Measurements from ENCODE around the gene MMP17. TPM values are rescaled to one million over a fixed set of nuclear protein-coding genes. Genes with fewer than 3 reads are reported as not detected.

MMP17 gene
- total RNA-seq, 4 donors from 2014 or later = 2.6 to 23.6 (median 12.4) TPM

DNA sequence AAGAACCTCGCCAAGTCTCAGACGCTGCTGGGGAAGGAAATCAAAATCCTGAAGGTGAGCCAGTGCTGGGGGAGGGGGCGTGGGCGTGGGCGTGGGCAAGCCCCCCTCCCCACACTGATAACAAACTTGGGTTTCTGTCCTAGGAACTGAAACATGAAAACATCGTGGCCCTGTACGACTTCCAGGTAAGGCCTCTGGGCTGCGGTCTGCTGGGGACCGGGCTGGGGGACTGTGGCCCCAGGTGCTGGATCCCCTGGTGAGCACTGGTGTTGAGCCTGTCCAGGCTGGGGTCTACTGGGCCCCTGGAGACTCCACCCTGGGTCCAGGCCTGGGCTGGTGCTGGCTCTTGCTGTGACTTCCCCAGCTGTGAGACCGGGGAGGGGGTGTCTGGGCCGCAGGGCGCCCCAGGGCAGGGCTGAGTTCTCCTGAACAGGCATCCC, 67.5 kb downstream of the MMP17 start:
- H3K36me3 ChIP-seq = no peaks in the 10 kb centered on the region
- H3K27ac ChIP-seq = peak overlapping the region; percentile 93 to 98 (median 94)
- TF ChIP-seq POLR2A (IDR thresholded peaks at IDR 0.05) = no peak
- no peak for TF ChIP-seq POLR2AphosphoS5 (IDR thresholded peaks at IDR 0.05)
- TF ChIP-seq EP300 (IDR thresholded peaks at IDR 0.05; ENCODE audit: low read depth) = no peak
- no peaks in the 10 kb centered on the region for H3K9me3 ChIP-seq
- WGBS, 2 donors (ENCODE audit: low coverage in 1 of 2) = 0 to 3% methylated on average over 4 to 11 of the region's 12 CpGs
- peak overlapping the region; percentile 60 to 90 (median 76) for H3K4me3 ChIP-seq
- peaks cover 9 to 22% (median 15%) of the 10 kb centered on the region in 4 donors for H3K4me1 ChIP-seq
- intact Hi-C loops (cut with DNase I; ENCODE audit: low total_unique reads) (loop anchor here (1.0 to 2.0 kb wide), 2 partner anchors 33 to 54 kb away; partner anchors contain the start of genes EP400 and PUS1), in situ Hi-C loops (cut with MboI; ENCODE audit: low pct_ligation_motif_present in 1 of 4, low pct_unique_long_range_greater_than_20kb in 1 of 4, low sequenced_read_pairs in 3 of 4) (no loop called here)
- H3K27me3 ChIP-seq = no peaks in the 10 kb centered on the region
- DNase-seq = no peak

- Histone ChIP-seq H3K4me3 (peak overlapping the region; percentile 60 to 90 (median 76)), H3K36me3 (no peaks in the 10 kb centered on the region), H3K9me3 (no peaks in the 10 kb centered on the region), H3K27me3 (no peaks in the 10 kb centered on the region), H3K27ac (peak overlapping the region; percentile 93 to 98 (median 94)), H3K4me1 (peaks cover 9 to 23% (median 15%) of the 10 kb centered on the region in 4 donors)
- DNase-seq = peak; percentile 93
- TF ChIP-seq POLR2AphosphoS5 (IDR thresholded peaks at IDR 0.05) (peak; percentile 90 to 94 (median 90)), POLR2A (IDR thresholded peaks at IDR 0.05) (peak; percentile 95), EP300 (IDR thresholded peaks at IDR 0.05; ENCODE audit: low read depth) (no peak)
- TF ChIP-seq, protein P1, sequence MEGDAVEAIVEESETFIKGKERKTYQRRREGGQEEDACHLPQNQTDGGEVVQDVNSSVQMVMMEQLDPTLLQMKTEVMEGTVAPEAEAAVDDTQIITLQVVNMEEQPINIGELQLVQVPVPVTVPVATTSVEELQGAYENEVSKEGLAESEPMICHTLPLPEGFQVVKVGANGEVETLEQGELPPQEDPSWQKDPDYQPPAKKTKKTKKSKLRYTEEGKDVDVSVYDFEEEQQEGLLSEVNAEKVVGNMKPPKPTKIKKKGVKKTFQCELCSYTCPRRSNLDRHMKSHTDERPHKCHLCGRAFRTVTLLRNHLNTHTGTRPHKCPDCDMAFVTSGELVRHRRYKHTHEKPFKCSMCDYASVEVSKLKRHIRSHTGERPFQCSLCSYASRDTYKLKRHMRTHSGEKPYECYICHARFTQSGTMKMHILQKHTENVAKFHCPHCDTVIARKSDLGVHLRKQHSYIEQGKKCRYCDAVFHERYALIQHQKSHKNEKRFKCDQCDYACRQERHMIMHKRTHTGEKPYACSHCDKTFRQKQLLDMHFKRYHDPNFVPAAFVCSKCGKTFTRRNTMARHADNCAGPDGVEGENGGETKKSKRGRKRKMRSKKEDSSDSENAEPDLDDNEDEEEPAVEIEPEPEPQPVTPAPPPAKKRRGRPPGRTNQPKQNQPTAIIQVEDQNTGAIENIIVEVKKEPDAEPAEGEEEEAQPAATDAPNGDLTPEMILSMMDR (IDR thresholded peaks at IDR 0.05) = no peak
- 9% methylated on average over 7 of the region's 39 CpGs; no CpG with 5 or more reads in 1 of the 2 donors for WGBS, 2 donors (ENCODE audit: low coverage in 1 of 2)
- intact Hi-C loops (cut with DNase I; ENCODE audit: low total_unique reads) = no loop called here
- in situ Hi-C loops (cut with MboI; ENCODE audit: low pct_ligation_motif_present in 1 of 4, low pct_unique_long_range_greater_than_20kb in 1 of 4, low sequenced_read_pairs in 3 of 4) = no loop called here
These were observed 68.1 kb downstream of the MMP17 start for GRCh38 chr12:131896080-131896810.

- H3K27ac ChIP-seq = peak overlapping the region; percentile 93 to 98 (median 94)
- intact Hi-C loops (cut with DNase I; ENCODE audit: low total_unique reads) = no loop called here
- H3K9me3 ChIP-seq = no peaks in the 10 kb centered on the region
- in situ Hi-C loops (cut with MboI; ENCODE audit: low pct_ligation_motif_present in 1 of 4, low pct_unique_long_range_greater_than_20kb in 1 of 4, low sequenced_read_pairs in 3 of 4) = no loop called here
- WGBS, 2 donors (ENCODE audit: low coverage in 1 of 2) = 70% methylated on average over 11 of the region's 14 CpGs; no CpG with 5 or more reads in 1 of the 2 donors
- H3K36me3 ChIP-seq = no peaks in the 10 kb centered on the region
- H3K27me3 ChIP-seq = no peaks in the 10 kb centered on the region
- no peak for DNase-seq
- peaks cover 11 to 29% (median 21%) of the 10 kb centered on the region in 4 donors for H3K4me1 ChIP-seq
- TF ChIP-seq POLR2AphosphoS5 (IDR thresholded peaks at IDR 0.05) (no peak), EP300 (IDR thresholded peaks at IDR 0.05; ENCODE audit: low read depth) (no peak), POLR2A (IDR thresholded peaks at IDR 0.05) (no peak)
- TF ChIP-seq, protein P1 (IDR thresholded peaks at IDR 0.05) = no peak
- H3K4me3 ChIP-seq = peak overlapping the region in 2 of 4 donors; percentile 64 to 89
These were observed 68.6 kb downstream of the MMP17 start for GRCh38 chr12:131896811-131897270.

DNA sequence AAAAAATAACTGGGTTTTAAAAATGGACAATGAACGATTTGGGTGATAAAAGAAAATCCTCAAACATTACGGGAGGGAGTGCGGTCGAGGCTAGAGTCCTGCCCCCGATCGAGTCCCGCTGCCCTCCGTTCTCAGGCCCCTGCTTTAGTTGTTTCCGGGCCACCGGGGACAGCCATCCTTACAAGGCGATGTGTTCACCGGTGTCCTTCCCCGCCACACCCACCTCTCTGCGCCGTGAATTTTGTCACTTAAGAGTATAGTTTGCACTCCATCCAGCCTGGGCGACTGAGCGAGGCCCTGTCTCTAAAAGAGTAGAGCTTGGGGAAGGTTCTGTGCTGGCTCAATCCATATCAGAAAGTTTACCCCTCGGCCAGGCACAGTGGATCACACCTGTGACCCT, 69.1 kb downstream of the MMP17 start:
- H3K4me3 ChIP-seq = no peak overlapping the region
- no peaks in the 10 kb centered on the region for H3K9me3 ChIP-seq
- in situ Hi-C loops (cut with MboI; ENCODE audit: low pct_ligation_motif_present in 1 of 4, low pct_unique_long_range_greater_than_20kb in 1 of 4, low sequenced_read_pairs in 3 of 4) (no loop called here), intact Hi-C loops (cut with DNase I; ENCODE audit: low total_unique reads) (no loop called here)
- peak overlapping the region; percentile 93 to 98 (median 94) for H3K27ac ChIP-seq
- no peaks in the 10 kb centered on the region for H3K36me3 ChIP-seq
- no peaks in the 10 kb centered on the region for H3K27me3 ChIP-seq
- H3K4me1 ChIP-seq = peaks cover 14 to 33% (median 26%) of the 10 kb centered on the region in 4 donors
- no peak for DNase-seq
- WGBS, 2 donors (ENCODE audit: low coverage in 1 of 2) = 90 to 91% methylated on average over 15 to 18 of the region's 18 CpGs
- no peak for TF ChIP-seq POLR2AphosphoS5 (IDR thresholded peaks at IDR 0.05)
- TF ChIP-seq POLR2A (IDR thresholded peaks at IDR 0.05) = no peak

DNA sequence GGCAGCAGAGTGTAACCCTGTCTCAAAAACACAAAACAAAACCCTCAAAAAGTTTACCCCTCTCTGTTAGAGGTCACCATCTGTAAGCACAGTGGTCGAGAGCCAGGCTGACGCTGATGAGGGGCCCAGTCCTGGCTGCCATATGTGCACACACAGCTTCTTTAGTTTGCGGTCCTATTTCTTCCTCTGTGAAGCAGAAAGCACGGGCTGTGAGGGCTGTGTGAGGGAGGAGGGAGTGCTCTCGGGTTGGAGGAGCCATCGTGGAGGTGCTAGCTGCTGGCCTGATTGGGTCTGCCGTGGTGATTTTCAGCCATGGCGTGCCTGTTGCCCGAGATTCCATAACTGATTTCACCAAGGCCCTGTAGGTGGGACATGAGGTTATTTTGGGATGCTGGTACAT, 69.7 kb downstream of the MMP17 start:
- H3K36me3 ChIP-seq = no peaks in the 10 kb centered on the region
- no peak overlapping the region for H3K4me3 ChIP-seq
- intact Hi-C loops (cut with DNase I; ENCODE audit: low total_unique reads) = no loop called here
- in situ Hi-C loops (cut with MboI; ENCODE audit: low pct_ligation_motif_present in 1 of 4, low pct_unique_long_range_greater_than_20kb in 1 of 4, low sequenced_read_pairs in 3 of 4) = no loop called here
- no peak for DNase-seq
- no peaks in the 10 kb centered on the region for H3K9me3 ChIP-seq
- no peak for TF ChIP-seq POLR2A (IDR thresholded peaks at IDR 0.05)
- TF ChIP-seq, protein P1 (IDR thresholded peaks at IDR 0.05) = no peak
- no peak for TF ChIP-seq POLR2AphosphoS5 (IDR thresholded peaks at IDR 0.05)
- no peak for TF ChIP-seq EP300 (IDR thresholded peaks at IDR 0.05; ENCODE audit: low read depth)
- no peaks in the 10 kb centered on the region for H3K27me3 ChIP-seq
- peaks cover 19 to 37% (median 30%) of the 10 kb centered on the region in 4 donors for H3K4me1 ChIP-seq
- WGBS, 2 donors (ENCODE audit: low coverage in 1 of 2) = 88% methylated on average over 9 of the region's 9 CpGs; no CpG with 5 or more reads in 1 of the 2 donors
- peak overlapping the region in 2 of 4 donors; percentile 94 to 98 for H3K27ac ChIP-seq
